Measurements from ENCODE around the gene CCDC82.
"Not testable (repeated sequence)": the region's sequence is repeated elsewhere in the genome, so short reads cannot be mapped to it uniquely, and the experiment has no call there.

The CCDC82 gene

DNA sequence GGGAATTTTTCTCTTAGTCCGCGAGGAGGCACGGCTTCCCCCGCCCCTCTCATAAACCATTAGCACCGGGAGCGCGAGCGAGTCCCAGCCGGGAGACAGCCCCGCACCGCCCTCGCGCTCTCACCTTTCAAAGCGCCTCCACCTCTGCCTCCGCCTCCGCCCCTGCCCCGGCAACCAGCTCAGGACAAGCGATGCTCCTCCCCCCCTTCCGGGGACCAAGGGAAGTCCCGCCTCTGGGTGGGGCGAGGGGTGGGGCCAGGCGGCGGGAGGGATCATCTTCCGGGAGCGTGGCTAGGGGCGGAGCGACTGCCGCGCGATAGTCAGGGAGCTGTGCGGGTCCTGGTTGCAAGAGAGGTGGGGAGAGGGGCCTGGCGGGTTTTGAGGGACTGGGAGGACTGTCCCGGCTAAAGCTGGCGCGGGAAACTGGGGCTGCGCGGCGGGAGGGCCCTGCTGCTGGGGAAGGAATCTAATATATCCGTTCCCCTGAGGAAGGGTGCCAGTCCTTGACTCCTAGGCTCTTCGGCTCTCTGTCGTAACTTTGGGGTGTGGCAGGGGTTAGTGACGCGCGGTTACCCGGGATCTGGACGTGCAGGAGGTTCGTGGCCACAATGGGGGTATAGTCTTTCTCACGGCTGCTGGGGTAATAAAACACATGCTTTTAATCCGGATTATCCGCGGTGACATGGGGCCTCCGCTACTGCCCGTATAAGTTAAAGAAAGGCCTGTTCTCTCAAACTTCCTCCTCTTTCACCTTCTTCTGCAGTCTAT lies at the start of gene CCDC82, which contains the start of gene JRKL:
CCDC82 (minus strand) TSS at position 193 of the 768 bp plus-strand sequence. CDS start 5,165 bp downstream, outside the sequence.
JRKL (plus strand) TSS at position 294 of the 768 bp plus-strand sequence. CDS start 637 bp downstream, outside the sequence.
- peaks cover 13% of the 10 kb centered on the region for H3K36me3 ChIP-seq (ENCODE audit: insufficient read depth, insufficient read length, low read length)
- H3K4me3 ChIP-seq (ENCODE audit: insufficient read length, low read depth) = peak within 1 kb of the TSS; percentile 68
- TF ChIP-seq ZNF274 (IDR thresholded peaks at IDR 0.05; ENCODE audit: low read depth, low read length) = no peak
- no peak for TF ChIP-seq YY1 (IDR thresholded peaks at IDR 0.05; ENCODE audit: insufficient read depth, insufficient read length)
- TF ChIP-seq SUZ12 (IDR thresholded peaks at IDR 0.05; ENCODE audit: extremely low read depth, insufficient read depth, insufficient read length) = no peak
- peaks cover 37% of the 10 kb centered on the region for H3K9me3 ChIP-seq (ENCODE audit: insufficient read depth, low read length)
- peak within 1 kb of the TSS; percentile 70 for H3K9ac ChIP-seq (ENCODE audit: insufficient read length, low read depth)
- H3K4me1 ChIP-seq (ENCODE audit: insufficient read depth, insufficient read length) = no peaks in the 10 kb centered on the region
- no peaks in the 10 kb centered on the region for H3K27me3 ChIP-seq (ENCODE audit: insufficient read depth, insufficient read length)
- DNase-seq (ENCODE audit: low read depth, low spot score) = peak; percentile 95

GRCh38 chr11:96432654-96433053 lies 42.9 kb upstream of the CCDC82 start:
- not testable (repeated sequence) for H3K27me3 ChIP-seq (ENCODE audit: insufficient read depth, insufficient read length); DNase-seq (ENCODE audit: low read depth, low spot score); H3K36me3 ChIP-seq (ENCODE audit: insufficient read depth, insufficient read length, low read length); H3K9me3 ChIP-seq (ENCODE audit: insufficient read depth, low read length); H3K9ac ChIP-seq (ENCODE audit: insufficient read length, low read depth); H3K4me3 ChIP-seq (ENCODE audit: insufficient read length, low read depth); H3K4me1 ChIP-seq (ENCODE audit: insufficient read depth, insufficient read length)

DNA sequence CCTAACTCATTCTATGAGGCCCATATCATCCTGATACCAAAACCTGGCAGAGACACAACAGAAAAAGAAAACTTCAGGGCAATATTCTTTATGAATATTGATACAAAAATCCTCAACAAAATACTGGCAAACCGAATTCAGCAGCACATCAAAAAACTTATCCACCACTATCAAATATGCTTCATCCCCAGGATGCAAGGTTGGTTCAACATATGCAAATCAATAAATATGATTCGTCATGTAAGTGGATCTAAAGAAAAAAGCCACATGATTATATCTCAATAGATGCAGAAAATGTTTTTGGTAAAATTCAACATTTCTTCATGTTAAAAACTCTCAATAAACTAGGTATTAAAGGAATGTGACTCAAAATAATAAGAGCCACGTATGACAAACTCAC lies 41.0 kb upstream of the CCDC82 start:
- TF ChIP-seq ZNF274 (IDR thresholded peaks at IDR 0.05; ENCODE audit: low read depth, low read length) (no peak), YY1 (IDR thresholded peaks at IDR 0.05; ENCODE audit: insufficient read depth, insufficient read length) (no peak), SUZ12 (IDR thresholded peaks at IDR 0.05; ENCODE audit: extremely low read depth, insufficient read depth, insufficient read length) (no peak)
- H3K4me3 ChIP-seq (ENCODE audit: insufficient read length, low read depth) = no peak overlapping the region
- no peaks in the 10 kb centered on the region for H3K4me1 ChIP-seq (ENCODE audit: insufficient read depth, insufficient read length)
- H3K9me3 ChIP-seq (ENCODE audit: insufficient read depth, low read length) = 0 out of 2 replicates have a peak, but pooled peaks cover 6% of the 10 kb centered on the region
- no peak for DNase-seq (ENCODE audit: low read depth, low spot score)
- H3K9ac ChIP-seq (ENCODE audit: insufficient read length, low read depth) = no peak overlapping the region
- no peaks in the 10 kb centered on the region for H3K36me3 ChIP-seq (ENCODE audit: insufficient read depth, insufficient read length, low read length)
- H3K27me3 ChIP-seq (ENCODE audit: insufficient read depth, insufficient read length) = no peaks in the 10 kb centered on the region

DNA sequence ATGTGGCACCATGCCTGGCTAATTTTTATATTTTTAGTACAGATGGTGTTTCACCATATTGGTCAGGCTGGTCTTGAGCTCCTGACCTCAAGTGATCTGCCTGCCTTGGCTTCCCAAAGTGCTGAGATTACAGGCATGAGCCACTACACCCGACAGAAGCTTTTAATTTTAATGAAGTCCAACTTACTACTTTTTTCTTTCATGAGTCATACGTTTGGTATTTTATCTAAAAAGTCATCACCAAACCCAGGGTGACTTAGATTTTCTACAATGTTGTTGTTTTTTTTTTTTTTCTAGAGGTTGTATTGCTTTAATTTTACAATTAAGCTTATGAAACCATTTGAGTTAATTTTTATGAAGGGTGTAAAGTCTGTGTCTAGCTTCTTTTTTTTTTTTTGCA lies 35.0 kb upstream of the CCDC82 start:
- no peaks in the 10 kb centered on the region for H3K36me3 ChIP-seq (ENCODE audit: insufficient read depth, insufficient read length, low read length)
- H3K27me3 ChIP-seq (ENCODE audit: insufficient read depth, insufficient read length) = no peaks in the 10 kb centered on the region
- no peak overlapping the region for H3K4me3 ChIP-seq (ENCODE audit: insufficient read length, low read depth)
- no peaks in the 10 kb centered on the region for H3K9me3 ChIP-seq (ENCODE audit: insufficient read depth, low read length)
- TF ChIP-seq SUZ12 (IDR thresholded peaks at IDR 0.05; ENCODE audit: extremely low read depth, insufficient read depth, insufficient read length) (no peak), YY1 (IDR thresholded peaks at IDR 0.05; ENCODE audit: insufficient read depth, insufficient read length) (no peak), ZNF274 (IDR thresholded peaks at IDR 0.05; ENCODE audit: low read depth, low read length) (no peak)
- H3K9ac ChIP-seq (ENCODE audit: insufficient read length, low read depth) = no peak overlapping the region
- H3K4me1 ChIP-seq (ENCODE audit: insufficient read depth, insufficient read length) = no peaks in the 10 kb centered on the region
- no peak for DNase-seq (ENCODE audit: low read depth, low spot score)

DNA sequence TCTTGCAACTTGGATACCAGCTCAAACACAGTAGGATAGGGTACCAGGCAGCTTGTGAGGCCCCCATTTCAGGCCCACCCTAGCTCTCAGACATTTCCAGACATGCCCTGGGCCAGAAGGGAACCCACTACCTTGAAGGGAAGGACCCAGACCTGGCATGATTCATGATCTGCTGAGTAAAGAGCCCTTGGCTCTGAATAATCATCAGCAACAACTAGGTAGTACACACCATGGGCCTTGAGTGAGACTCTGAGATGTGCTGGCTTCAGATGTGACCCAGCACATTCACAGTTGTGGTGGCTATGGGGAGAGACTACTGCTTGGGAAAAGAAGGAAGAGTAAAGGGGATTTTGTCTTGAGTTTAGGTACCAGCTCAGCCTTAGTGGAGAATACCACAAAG lies 23.7 kb upstream of the CCDC82 start:
- peaks cover 12% of the 10 kb centered on the region for H3K9me3 ChIP-seq (ENCODE audit: insufficient read depth, low read length)
- no peak for DNase-seq (ENCODE audit: low read depth, low spot score)
- no peaks in the 10 kb centered on the region for H3K27me3 ChIP-seq (ENCODE audit: insufficient read depth, insufficient read length)
- TF ChIP-seq ZNF274 (IDR thresholded peaks at IDR 0.05; ENCODE audit: low read depth, low read length) = no peak
- no peak for TF ChIP-seq SUZ12 (IDR thresholded peaks at IDR 0.05; ENCODE audit: extremely low read depth, insufficient read depth, insufficient read length)
- TF ChIP-seq YY1 (IDR thresholded peaks at IDR 0.05; ENCODE audit: insufficient read depth, insufficient read length) = no peak
- no peak overlapping the region for H3K4me3 ChIP-seq (ENCODE audit: insufficient read length, low read depth)
- H3K36me3 ChIP-seq (ENCODE audit: insufficient read depth, insufficient read length, low read length) = no peaks in the 10 kb centered on the region
- no peaks in the 10 kb centered on the region for H3K4me1 ChIP-seq (ENCODE audit: insufficient read depth, insufficient read length)
- no peak overlapping the region for H3K9ac ChIP-seq (ENCODE audit: insufficient read length, low read depth)

- no peak for TF ChIP-seq ZNF274 (IDR thresholded peaks at IDR 0.05; ENCODE audit: low read depth, low read length)
- TF ChIP-seq YY1 (IDR thresholded peaks at IDR 0.05; ENCODE audit: insufficient read depth, insufficient read length) = no peak
- no peak for TF ChIP-seq SUZ12 (IDR thresholded peaks at IDR 0.05; ENCODE audit: extremely low read depth, insufficient read depth, insufficient read length)
These were observed 23.2 kb upstream of the CCDC82 start for GRCh38 chr11:96412761-96413381.

GRCh38 chr11:96411412-96411811 lies 21.7 kb upstream of the CCDC82 start:
- DNase-seq (ENCODE audit: low read depth, low spot score); H3K4me1 ChIP-seq (ENCODE audit: insufficient read depth, insufficient read length); H3K9ac ChIP-seq (ENCODE audit: insufficient read length, low read depth); H3K36me3 ChIP-seq (ENCODE audit: insufficient read depth, insufficient read length, low read length); H3K27me3 ChIP-seq (ENCODE audit: insufficient read depth, insufficient read length): not testable (repeated sequence)
- Histone ChIP-seq H3K4me3 (ENCODE audit: insufficient read length, low read depth) (peak overlapping the region; percentile 36), H3K9me3 (ENCODE audit: insufficient read depth, low read length) (peaks cover 12% of the 10 kb centered on the region)

More at GRCh38 chr11:96412761-96413381, 23.2 kb upstream of the CCDC82 start:
- Histone ChIP-seq H3K36me3 (ENCODE audit: insufficient read depth, insufficient read length, low read length) (no peaks in the 10 kb centered on the region), H3K4me1 (ENCODE audit: insufficient read depth, insufficient read length) (no peaks in the 10 kb centered on the region), H3K9me3 (ENCODE audit: insufficient read depth, low read length) (peaks cover 12% of the 10 kb centered on the region), H3K9ac (ENCODE audit: insufficient read length, low read depth) (no peak overlapping the region), H3K4me3 (ENCODE audit: insufficient read length, low read depth) (no peak overlapping the region), H3K27me3 (ENCODE audit: insufficient read depth, insufficient read length) (no peaks in the 10 kb centered on the region)
- no peak for DNase-seq (ENCODE audit: low read depth, low spot score)

Measured in NT2/D1 (cell line).